Osteocyte (in vitro differentiated cells): Measurements from ENCODE around the gene METAP2. TPM values are rescaled to one million over a fixed set of nuclear protein-coding genes. Genes with fewer than 3 reads are reported as not detected.

Source experiments
- DNase-seq: peaks from one replicate; pipeline ENCODE4 v3.0.0; 2021; ENCODE audit warnings: mixed read lengths; ENCODE audit not compliant: unreplicated experiment; ENCODE audit errors: extremely low spot score
- H3K27ac Mint-ChIP-seq: one replicate; pipeline ENCODE4 v1.8.0; 2021; ENCODE audit warnings: mild to moderate bottlenecking, mixed read lengths; ENCODE audit not compliant: unreplicated experiment
- H3K27me3 Mint-ChIP-seq: one replicate; pipeline ENCODE4 v1.8.0; 2021; ENCODE audit warnings: mixed read lengths; ENCODE audit not compliant: unreplicated experiment
- H3K36me3 Mint-ChIP-seq: one replicate; pipeline ENCODE4 v1.8.0; 2021; ENCODE audit warnings: mixed read lengths; ENCODE audit not compliant: unreplicated experiment
- H3K4me1 Mint-ChIP-seq: one replicate; pipeline ENCODE4 v1.8.0; 2021; ENCODE audit warnings: mixed read lengths; ENCODE audit not compliant: unreplicated experiment
- H3K4me3 Mint-ChIP-seq: one replicate; pipeline ENCODE4 v1.8.0; 2021; ENCODE audit warnings: mild to moderate bottlenecking, moderate library complexity, mixed read lengths; ENCODE audit not compliant: unreplicated experiment
- H3K9me3 Mint-ChIP-seq: one replicate; pipeline ENCODE4 v1.8.0; 2021; ENCODE audit warnings: mixed read lengths; ENCODE audit not compliant: unreplicated experiment
- CTCF ChIP-seq: fragments of 200-600 bp; sonication (generic); IDR thresholded peaks from 2 replicates; pipeline ENCODE4 v1.5.0; 2021; ENCODE audit warnings: antibody characterized with exemption, mild to moderate bottlenecking, moderate library complexity
- total RNA-seq: library from RNA; stranded (reverse); gene quantifications from 2 replicates; pipeline ENCODE4 v1.2.1, GENCODE V29; 2021

The METAP2 gene
- total RNA-seq, 1 donor from 2014 or later: 76.6 TPM

DNA sequence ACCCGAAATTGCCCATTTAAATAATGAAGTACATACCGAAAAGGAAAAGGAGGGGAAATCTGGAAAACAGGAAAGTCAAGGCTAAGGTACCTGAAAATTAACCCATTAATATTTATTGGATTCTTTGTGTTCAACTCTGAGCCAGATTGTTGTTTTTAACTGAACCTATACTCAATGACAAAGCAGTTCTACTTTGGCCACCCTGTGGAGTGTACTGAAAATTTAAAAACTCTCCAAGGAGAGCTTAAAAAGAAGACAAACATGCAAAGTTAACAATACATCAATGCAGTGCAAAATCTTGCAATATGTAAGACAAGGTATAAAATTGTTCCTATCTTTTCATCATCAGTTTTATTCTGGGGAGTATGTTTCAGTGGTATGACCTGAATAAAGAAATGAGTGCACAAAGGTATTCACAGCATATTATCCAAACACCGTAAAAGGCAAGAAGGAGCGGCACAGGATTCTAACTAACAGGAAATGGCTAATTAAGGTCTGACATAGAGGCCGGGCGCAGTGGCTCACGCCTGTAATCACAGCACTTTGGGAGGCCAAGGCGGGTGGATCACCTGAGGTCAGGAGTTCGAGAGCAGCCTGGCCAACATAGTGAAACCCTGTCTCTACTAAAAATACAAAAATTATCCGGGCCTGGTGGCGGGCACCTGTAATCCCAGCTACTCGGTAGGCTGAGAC lies 75.6 kb downstream of the METAP2 start:
- no peak for DNase-seq
- H3K4me1 Mint-ChIP-seq: peaks cover 7% of the 10 kb centered on the region
- no peak overlapping the region for H3K27ac Mint-ChIP-seq
- H3K9me3 Mint-ChIP-seq: peaks cover 7% of the 10 kb centered on the region
- peaks cover 3% of the 10 kb centered on the region for H3K36me3 Mint-ChIP-seq
- peak overlapping the region; percentile 62 for H3K4me3 Mint-ChIP-seq
- TF ChIP-seq CTCF: no peak
- peaks cover 83% of the 10 kb centered on the region for H3K27me3 Mint-ChIP-seq

DNA sequence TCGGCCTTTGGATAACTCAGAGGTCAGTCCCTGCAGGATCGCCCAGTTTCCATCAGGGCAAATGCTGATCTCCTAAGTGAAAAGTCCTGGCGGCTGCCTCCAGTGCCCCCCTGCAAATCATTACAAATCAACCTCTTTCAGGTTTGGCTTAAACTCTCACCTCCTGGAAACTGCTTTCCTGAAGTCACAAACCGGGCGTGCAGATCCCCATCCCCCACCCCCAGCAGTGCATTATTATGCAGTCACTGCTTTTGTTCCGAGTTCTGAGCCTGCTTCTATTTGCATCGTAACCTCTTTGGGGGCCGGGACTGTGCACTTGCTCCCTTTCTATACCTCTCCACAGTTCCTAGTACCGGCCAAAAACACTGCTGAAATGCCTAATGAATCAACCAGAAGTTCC lies 77.4 kb downstream of the METAP2 start, which contains the start of gene USP44:
TSS of gene USP44 (minus strand) at position 172 of the 400 bp plus-strand sequence. CDS start 17,220 bp downstream, outside the sequence.
- H3K4me1 Mint-ChIP-seq: peaks cover 7% of the 10 kb centered on the region
- H3K4me3 Mint-ChIP-seq: no peak within 1 kb of the TSS
- TF ChIP-seq CTCF: no peak
- H3K36me3 Mint-ChIP-seq: peaks cover 3% of the 10 kb centered on the region
- no peak within 1 kb of the TSS for H3K27ac Mint-ChIP-seq
- DNase-seq: no peak
- peaks cover 7% of the 10 kb centered on the region for H3K9me3 Mint-ChIP-seq
- peaks cover 76% of the 10 kb centered on the region for H3K27me3 Mint-ChIP-seq

- peaks cover 3% of the 10 kb centered on the region for H3K36me3 Mint-ChIP-seq
- H3K27me3 Mint-ChIP-seq: peaks cover 71% of the 10 kb centered on the region
Observed at GRCh38 chr12:95551913-95552516, 78.1 kb downstream of the METAP2 start.

DNA sequence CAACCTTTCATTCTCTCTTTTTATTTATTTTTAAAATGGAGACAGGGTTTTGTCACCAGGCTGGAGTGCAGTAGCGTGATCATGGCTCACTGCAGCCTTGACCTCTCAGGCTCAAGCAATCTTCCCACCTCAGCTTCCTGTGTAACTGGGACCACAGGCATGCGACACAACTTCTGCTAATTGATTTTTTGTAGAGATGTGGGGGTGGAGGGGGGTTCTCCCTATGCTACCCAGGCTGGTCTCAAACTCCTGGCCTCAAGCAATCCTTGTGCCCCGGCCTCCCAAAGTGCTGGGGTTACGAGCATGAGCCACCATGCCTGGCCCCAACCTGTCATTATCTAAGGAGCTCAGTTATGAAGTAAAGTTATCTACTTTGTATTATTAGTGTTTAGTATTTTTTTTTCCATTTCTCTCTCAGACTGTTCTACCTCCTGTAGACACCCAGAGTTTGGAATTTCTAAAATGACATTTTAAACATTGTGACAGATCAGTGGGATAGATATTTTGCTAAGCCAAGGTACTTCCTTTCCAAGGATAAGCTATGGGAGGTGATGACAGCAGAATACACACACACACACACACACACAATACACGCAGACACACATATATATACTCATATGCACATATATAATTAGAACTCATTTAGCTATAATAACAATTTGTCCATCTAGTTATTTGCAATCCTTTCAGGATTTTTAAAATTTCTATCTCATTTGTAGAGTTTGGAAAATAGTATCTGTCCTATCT lies 79.4 kb downstream of the METAP2 start:
- no peak overlapping the region for H3K27ac Mint-ChIP-seq
- no peaks in the 10 kb centered on the region for H3K4me1 Mint-ChIP-seq
- no peak for DNase-seq
- H3K9me3 Mint-ChIP-seq: peaks cover 7% of the 10 kb centered on the region
- no peak overlapping the region for H3K4me3 Mint-ChIP-seq
- peaks cover 74% of the 10 kb centered on the region for H3K27me3 Mint-ChIP-seq
- peaks cover 3% of the 10 kb centered on the region for H3K36me3 Mint-ChIP-seq
- no peak for TF ChIP-seq CTCF

More at GRCh38 chr12:95551913-95552516, 78.1 kb downstream of the METAP2 start:
- Mint-ChIP-seq H3K9me3 (peaks cover 7% of the 10 kb centered on the region), H3K4me3 (no peak overlapping the region), H3K4me1 (peaks cover 7% of the 10 kb centered on the region), H3K27ac (no peak overlapping the region)
- TF ChIP-seq CTCF: no peak
- DNase-seq: no peak
